Kidney (tissue), 14 donors: ENCODE measurements around the gene ZSWIM5. TPM values are rescaled to one million over a fixed set of nuclear protein-coding genes. Genes with fewer than 3 reads are reported as not detected.

Experiments used
- DNase-seq, 5 donors: peaks; one replicate each; pipeline ENCODE4 v3.0.0-alpha.2; 2013 to 2020
- FAIRE-seq: peaks from 2 replicates; lab custom pipeline; 2012; peaks lifted over from hg19 to GRCh38; lab: Jason Lieb, UNC
- H3K27ac ChIP-seq, 2 donors: one replicate each; pipeline ENCODE4 v1.7.0; 2013; ENCODE audit warnings: low read depth in 2 of 2, low read length in 2 of 2, inconsistent platforms in 1 of 2
- H3K27me3 ChIP-seq: one replicate; pipeline ENCODE4 v1.7.1; 2013; ENCODE audit warnings: low read length, inconsistent platforms; ENCODE audit not compliant: control insufficient read depth, insufficient read depth
- H3K36me3 ChIP-seq, 3 donors: one replicate each; pipeline versions ENCODE4 v1.7.0 to v1.7.1; 2013; ENCODE audit warnings: low read length in 3 of 3, control low read depth in 1 of 3, inconsistent platforms in 1 of 3; ENCODE audit not compliant: insufficient read depth in 3 of 3, control insufficient read depth in 2 of 3
- H3K4me1 ChIP-seq, 3 donors: one replicate each; pipeline versions ENCODE4 v1.7.0 to v1.7.1; 2013; ENCODE audit warnings: low read length in 3 of 3, inconsistent platforms in 1 of 3, low read depth in 1 of 3; ENCODE audit not compliant: control insufficient read depth in 2 of 3, insufficient read depth in 2 of 3
- H3K4me3 ChIP-seq, 3 donors: one replicate each; pipeline versions ENCODE4 v1.7.0 to v1.8.1; 2013; ENCODE audit warnings: low read length in 3 of 3, control low read depth in 1 of 3, inconsistent platforms in 1 of 3
- H3K9ac ChIP-seq, 3 donors: one replicate each; pipeline versions ENCODE4 v1.7.0 to v1.7.1; 2013; ENCODE audit warnings: low read length in 3 of 3, control low read depth in 1 of 3, inconsistent platforms in 1 of 3
- H3K9me3 ChIP-seq, 3 donors: one replicate each; pipeline versions ENCODE4 v1.7.0 to v1.7.1; 2013; ENCODE audit warnings: low read length in 3 of 3, control low read depth in 1 of 3, inconsistent platforms in 1 of 3; ENCODE audit not compliant: control insufficient read depth in 2 of 3, insufficient read depth in 1 of 3
- intact Hi-C: fragments of 100-400 bp; cut with DNase I; formaldehyde crosslinking; loops from one replicate; pipeline ENCODE4 v1.11.1; 2022
- polyA plus RNA-seq: library from polyadenylated mRNA; stranded (reverse); fragments of 350-450 nt; fragmentation: Illumina TruSeq; extraction: RNeasy Lipid Tissue Mini Kit (QIAGEN cat#74804); gene quantifications from one replicate; pipeline ENCODE4 v1.2.3, GENCODE V29; 2014; ENCODE audit warnings: low read depth, low replicate concordance; ENCODE audit not compliant: insufficient read depth
- total RNA-seq: library from RNA; stranded (reverse); fragmentation: NEBNext Ultra II Directional; extraction: Animal tissue kit (Norgen Biotek cat#: 25700); gene quantifications from one replicate; pipeline ENCODE4 v1.2.1, GENCODE V29; 2021
- TF ChIP-seq, protein P1 (sequence below): IDR thresholded peaks from 3 replicates; pipeline ENCODE4 v1.5.1; 2012; ENCODE audit warnings: mild to moderate bottlenecking, moderate library complexity, borderline replicate concordance; ENCODE audit not compliant: insufficient read depth; ENCODE audit errors: extremely low read depth
- donor health status: control.
- donor health status: control.
- donor health status: control.
- donor health status: control.
- donor health status: control.
- donor health status: DM: yes; HTN: yes; CAD: no.
- donor health status: Normal renal cell carcinoma (clear cell type).

ZSWIM5 gene
- total and polyA plus RNA-seq, 2 donors from 2014 or later, result 1.9 to 4.8 TPM

DNA sequence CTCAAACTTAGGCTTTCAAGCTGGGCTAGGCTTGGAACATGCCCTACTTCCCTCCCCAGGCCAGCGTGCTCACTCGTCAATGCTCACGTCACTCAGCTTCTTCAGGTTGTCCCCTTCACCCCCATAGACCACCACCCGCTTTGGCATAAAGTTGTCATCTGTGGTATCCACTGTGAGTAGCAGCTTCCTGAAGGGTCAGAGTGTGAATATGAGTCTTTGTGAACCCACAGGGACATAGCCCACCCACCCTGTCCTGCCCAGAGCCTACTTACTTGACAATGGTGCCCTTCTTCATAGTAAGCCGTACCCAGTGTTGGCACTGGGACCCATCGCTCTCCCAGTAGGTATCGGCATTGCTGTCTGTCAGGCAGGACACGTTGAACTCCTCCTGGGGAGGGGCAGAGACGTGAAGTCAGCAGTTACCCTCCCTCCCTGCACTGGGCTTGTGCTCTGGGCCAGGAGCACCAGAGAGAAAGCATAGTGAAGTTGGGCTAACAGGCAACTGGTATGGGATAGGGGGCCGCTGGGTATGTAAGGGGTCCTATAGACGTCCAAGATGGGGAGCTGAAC is 197.0 kb downstream of the ZSWIM5 start:
- no peaks in the 10 kb centered on the region for H3K27me3 ChIP-seq
- peaks cover 16 to 47% (median 46%) of the 10 kb centered on the region in 3 donors for H3K36me3 ChIP-seq
- peak overlapping the region in 1 of 3 donors; percentile 37 for H3K9ac ChIP-seq
- H3K27ac ChIP-seq, result no peak overlapping the region
- peaks cover 6 to 34% (median 10%) of the 10 kb centered on the region in 3 donors for H3K4me1 ChIP-seq
- TF ChIP-seq, protein P1, sequence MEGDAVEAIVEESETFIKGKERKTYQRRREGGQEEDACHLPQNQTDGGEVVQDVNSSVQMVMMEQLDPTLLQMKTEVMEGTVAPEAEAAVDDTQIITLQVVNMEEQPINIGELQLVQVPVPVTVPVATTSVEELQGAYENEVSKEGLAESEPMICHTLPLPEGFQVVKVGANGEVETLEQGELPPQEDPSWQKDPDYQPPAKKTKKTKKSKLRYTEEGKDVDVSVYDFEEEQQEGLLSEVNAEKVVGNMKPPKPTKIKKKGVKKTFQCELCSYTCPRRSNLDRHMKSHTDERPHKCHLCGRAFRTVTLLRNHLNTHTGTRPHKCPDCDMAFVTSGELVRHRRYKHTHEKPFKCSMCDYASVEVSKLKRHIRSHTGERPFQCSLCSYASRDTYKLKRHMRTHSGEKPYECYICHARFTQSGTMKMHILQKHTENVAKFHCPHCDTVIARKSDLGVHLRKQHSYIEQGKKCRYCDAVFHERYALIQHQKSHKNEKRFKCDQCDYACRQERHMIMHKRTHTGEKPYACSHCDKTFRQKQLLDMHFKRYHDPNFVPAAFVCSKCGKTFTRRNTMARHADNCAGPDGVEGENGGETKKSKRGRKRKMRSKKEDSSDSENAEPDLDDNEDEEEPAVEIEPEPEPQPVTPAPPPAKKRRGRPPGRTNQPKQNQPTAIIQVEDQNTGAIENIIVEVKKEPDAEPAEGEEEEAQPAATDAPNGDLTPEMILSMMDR, result no peak
- H3K9me3 ChIP-seq, result no peaks in the 10 kb centered on the region
- no peak for FAIRE-seq
- intact Hi-C loops, result no loop called here
- no peak for DNase-seq
- peak overlapping the region in 1 of 3 donors; percentile 91 for H3K4me3 ChIP-seq

DNA sequence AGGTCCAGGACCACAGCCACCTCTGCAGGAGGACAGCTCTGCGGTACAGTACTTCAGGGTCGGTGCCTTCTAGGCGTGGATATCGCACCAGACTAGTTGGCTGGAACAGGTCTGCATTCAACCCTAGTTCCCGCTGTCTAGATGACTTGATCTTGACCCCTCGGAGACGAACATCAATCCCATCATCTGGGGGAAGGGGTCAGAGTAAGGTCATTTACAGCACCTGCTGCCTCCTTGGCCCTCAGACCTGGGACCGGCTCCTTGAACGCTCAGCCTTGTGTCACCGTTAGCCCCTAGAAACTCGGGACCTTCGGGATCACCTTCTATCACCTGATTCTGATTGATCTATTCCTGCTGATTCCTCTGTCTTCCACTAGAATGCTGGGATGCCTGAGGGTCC is 197.9 kb downstream of the ZSWIM5 start:
- Histone ChIP-seq H3K9me3 (no peaks in the 10 kb centered on the region), H3K27ac (no peak overlapping the region), H3K36me3 (peaks cover 12 to 51% (median 49%) of the 10 kb centered on the region in 3 donors), H3K27me3 (no peaks in the 10 kb centered on the region), H3K9ac (no peak overlapping the region), H3K4me1 (peaks cover 6 to 31% (median 10%) of the 10 kb centered on the region in 3 donors), H3K4me3 (no peak overlapping the region)
- intact Hi-C loops, result no loop called here
- TF ChIP-seq, protein P1, result no peak
- DNase-seq, result no peak
- no peak for FAIRE-seq

DNA sequence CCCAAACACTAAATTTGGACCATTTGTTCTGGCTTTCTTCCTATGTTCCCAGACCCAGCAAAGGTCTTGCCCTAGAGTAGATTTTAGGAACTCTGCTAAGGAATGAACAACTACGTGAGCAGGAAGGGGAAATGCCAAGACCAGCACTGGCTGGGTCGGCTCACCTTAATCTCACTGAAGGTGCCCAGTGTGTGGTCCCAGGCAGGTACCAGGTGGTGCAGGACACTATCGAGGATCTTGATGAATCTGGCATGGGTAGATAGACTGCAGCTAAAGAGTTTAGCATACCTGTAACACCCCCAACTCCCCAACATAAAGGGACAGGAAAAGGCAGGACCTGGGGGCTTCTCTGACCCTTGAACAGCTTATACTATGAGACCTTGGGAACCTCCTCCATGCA is 198.3 kb downstream of the ZSWIM5 start:
- Histone ChIP-seq H3K9me3 (no peaks in the 10 kb centered on the region), H3K36me3 (peaks cover 12 to 52% (median 51%) of the 10 kb centered on the region in 3 donors), H3K9ac (no peak overlapping the region), H3K27ac (no peak overlapping the region), H3K4me3 (no peak overlapping the region), H3K27me3 (no peaks in the 10 kb centered on the region), H3K4me1 (peaks cover 6 to 27% (median 10%) of the 10 kb centered on the region in 3 donors)
- FAIRE-seq (no peak), DNase-seq (no peak)
- TF ChIP-seq, protein P1, result no peak
- intact Hi-C loops, result no loop called here
